Prostate gland (tissue), 2 donors: ENCODE results near the gene SIDT2.

Experiments used
- POLR2A ChIP-seq: fragments of 450-650 bp; IDR thresholded peaks from one replicate; pipeline ENCODE4 v1.6.1; 2016; ENCODE audit warnings: antibody characterized with exemption, mild to moderate bottlenecking
- TF ChIP-seq, protein P1 (sequence below), 4 experiments: fragments of 200-600 bp in 2 of 4; fragments of 450-650 bp in 2 of 4; sonication (generic) in 2 of 4; IDR thresholded peaks; 1 replicate in 3 of 4; 2 replicates in 1 of 4; pipeline ENCODE4 v1.5.1; 2016 to 2019; ENCODE audit warnings: antibody characterized with exemption in 4 of 4, mild to moderate bottlenecking in 2 of 4, moderate library complexity in 2 of 4

- TF ChIP-seq POLR2A, result peak; percentile 5
- TF ChIP-seq, protein P1, sequence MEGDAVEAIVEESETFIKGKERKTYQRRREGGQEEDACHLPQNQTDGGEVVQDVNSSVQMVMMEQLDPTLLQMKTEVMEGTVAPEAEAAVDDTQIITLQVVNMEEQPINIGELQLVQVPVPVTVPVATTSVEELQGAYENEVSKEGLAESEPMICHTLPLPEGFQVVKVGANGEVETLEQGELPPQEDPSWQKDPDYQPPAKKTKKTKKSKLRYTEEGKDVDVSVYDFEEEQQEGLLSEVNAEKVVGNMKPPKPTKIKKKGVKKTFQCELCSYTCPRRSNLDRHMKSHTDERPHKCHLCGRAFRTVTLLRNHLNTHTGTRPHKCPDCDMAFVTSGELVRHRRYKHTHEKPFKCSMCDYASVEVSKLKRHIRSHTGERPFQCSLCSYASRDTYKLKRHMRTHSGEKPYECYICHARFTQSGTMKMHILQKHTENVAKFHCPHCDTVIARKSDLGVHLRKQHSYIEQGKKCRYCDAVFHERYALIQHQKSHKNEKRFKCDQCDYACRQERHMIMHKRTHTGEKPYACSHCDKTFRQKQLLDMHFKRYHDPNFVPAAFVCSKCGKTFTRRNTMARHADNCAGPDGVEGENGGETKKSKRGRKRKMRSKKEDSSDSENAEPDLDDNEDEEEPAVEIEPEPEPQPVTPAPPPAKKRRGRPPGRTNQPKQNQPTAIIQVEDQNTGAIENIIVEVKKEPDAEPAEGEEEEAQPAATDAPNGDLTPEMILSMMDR (IDR thresholded peaks at IDR 0.05), result peak; percentile 91 to 99 (median 98)
Measured at GRCh38 chr11:117232092-117232878, 53.7 kb downstream of the SIDT2 start, which contains the start of gene RNF214.
